Fibroblast of lung (primary cell): Measurements from ENCODE around the gene SSTR5. TPM values are rescaled to one million over a fixed set of nuclear protein-coding genes. Genes with fewer than 3 reads are reported as not detected.

ENCODE experiments used
- DNase-seq, 2 donors: peaks; one replicate each; pipeline versions ENCODE4 v3.0.0 to v3.0.0-alpha.2; 2010; ENCODE audit warnings: low read depth in 2 of 2
- H2AFZ ChIP-seq: 2 replicates; pipeline ENCODE4 v1.5.1; 2012; ENCODE audit warnings: low read length, control low read depth, inconsistent platforms
- H3K27ac ChIP-seq: 2 replicates; pipeline ENCODE4 v1.5.1; 2011; ENCODE audit warnings: low read length, control low read depth; ENCODE audit not compliant: insufficient read depth
- H3K27me3 ChIP-seq: 2 replicates; pipeline ENCODE4 v1.5.1; 2011; ENCODE audit warnings: mild to moderate bottlenecking, low read length; ENCODE audit not compliant: control insufficient read depth, insufficient read depth
- H3K36me3 ChIP-seq: 2 replicates; pipeline ENCODE4 v1.5.1; 2011; ENCODE audit warnings: low read length; ENCODE audit not compliant: control insufficient read depth, insufficient read depth
- H3K4me1 ChIP-seq: 2 replicates; pipeline ENCODE4 v1.5.1; 2011; ENCODE audit warnings: low read length; ENCODE audit not compliant: control insufficient read depth, insufficient read depth; ENCODE audit errors: extremely low read depth
- H3K4me2 ChIP-seq: 2 replicates; pipeline ENCODE4 v1.5.1; 2011; ENCODE audit warnings: low read length, control low read depth; ENCODE audit not compliant: insufficient read depth; ENCODE audit errors: extremely low read depth
- H3K4me3 ChIP-seq, 4 experiments: fragments of 200-600 bp in 1 of 4; sonication (generic) in 1 of 4; replicated peaks in 1 of 4; 2 replicates each; pipeline ENCODE4 v1.5.1; 2011 to 2016; ENCODE audit warnings: low read length in 4 of 4, low read depth in 3 of 4, mild to moderate bottlenecking in 3 of 4, control low read depth in 2 of 4, inconsistent platforms in 1 of 4, mixed read lengths in 1 of 4; ENCODE audit not compliant: insufficient read depth in 1 of 4; ENCODE audit errors: control extremely low read depth in 1 of 4
- H3K79me2 ChIP-seq: 2 replicates; pipeline ENCODE4 v1.5.1; 2012; ENCODE audit warnings: mild to moderate bottlenecking, low read length, inconsistent platforms; ENCODE audit not compliant: control insufficient read depth, insufficient read depth
- H3K9ac ChIP-seq: 2 replicates; pipeline ENCODE4 v1.5.1; 2011; ENCODE audit warnings: mild to moderate bottlenecking, low read length, control low read depth; ENCODE audit not compliant: insufficient read depth
- H3K9me3 ChIP-seq: 2 replicates; pipeline ENCODE4 v1.5.1; 2012; ENCODE audit warnings: low read depth, low read length; ENCODE audit not compliant: control insufficient read depth, insufficient read depth
- H4K20me1 ChIP-seq: 2 replicates; pipeline ENCODE4 v1.5.1; 2011; ENCODE audit warnings: low read length; ENCODE audit not compliant: control insufficient read depth, insufficient read depth; ENCODE audit errors: extremely low read depth
- CTCF ChIP-seq, 2 donors: IDR thresholded peaks in 1 of 2; conservative IDR thresholded peaks in 1 of 2; 1 replicate in 1 of 2; 2 replicates in 1 of 2; pipeline ENCODE4 v1.5.1; 2011 to 2012; ENCODE audit warnings: low read length in 2 of 2, control low read depth in 1 of 2, inconsistent platforms in 1 of 2, low read depth in 1 of 2, mild to moderate bottlenecking in 1 of 2
- EZH2 ChIP-seq: IDR thresholded peaks from 2 replicates; pipeline ENCODE4 v1.5.1; 2012; ENCODE audit warnings: low read length, control low read depth, mild to moderate bottlenecking; ENCODE audit errors: missing control alignments
- polyA plus RNA-seq, 2 donors: library from polyadenylated mRNA; depleted of rRNA in 1 of 2; stranded (reverse) in 1 of 2; unstranded in 1 of 2; fragments of >200 nt; gene quantifications; 2 replicates each; pipeline ENCODE4 v1.2.1, GENCODE V29; 2011 to 2012; ENCODE audit warnings: missing spikeins in 1 of 2
- total RNA-seq: library from RNA; depleted of rRNA; stranded (reverse); fragments of >200 nt; gene quantifications from 2 replicates; pipeline ENCODE4 v1.2.1, GENCODE V29; 2014

The SSTR5 gene
- total and polyA plus RNA-seq, 2 donors (not counting 1 experiment from before 2014, with no cell fraction given): not detected

- DNase-seq: no peak
- Histone ChIP-seq H2AFZ (no peak overlapping the region), H3K27me3 (no peaks in the 10 kb centered on the region), H3K36me3 (no peaks in the 10 kb centered on the region), H3K27ac (no peak overlapping the region), H4K20me1 (no peaks in the 10 kb centered on the region), H3K4me3 (no peak overlapping the region), H3K79me2 (no peaks in the 10 kb centered on the region), H3K4me1 (no peaks in the 10 kb centered on the region), H3K9ac (no peak overlapping the region), H3K4me2 (no peak overlapping the region), H3K9me3 (no peaks in the 10 kb centered on the region)
- TF ChIP-seq CTCF (conservative IDR thresholded peaks at IDR 0.05 in 1 of 2, IDR thresholded peaks at IDR 0.05 in 1 of 2; ENCODE audit: low read depth in 1 of 2, low read length in 2 of 2) (no peak), EZH2 (no peak)
Observed at GRCh38 chr16:1070864-1071408, 1.6 kb upstream of the SSTR5 start.

- H3K79me2 ChIP-seq: no peaks in the 10 kb centered on the region
- TF ChIP-seq EZH2 (peak; percentile 37), CTCF (conservative IDR thresholded peaks at IDR 0.05 in 1 of 2, IDR thresholded peaks at IDR 0.05 in 1 of 2; ENCODE audit: low read depth in 1 of 2, low read length in 2 of 2) (no peak)
- H3K4me1 ChIP-seq: no peaks in the 10 kb centered on the region
- DNase-seq: no peak
- no peak overlapping the region for H2AFZ ChIP-seq
- no peaks in the 10 kb centered on the region for H3K36me3 ChIP-seq
- no peak overlapping the region for H3K9ac ChIP-seq
- no peaks in the 10 kb centered on the region for H4K20me1 ChIP-seq
- no peak overlapping the region for H3K27ac ChIP-seq
- no peak overlapping the region for H3K4me3 ChIP-seq
- no peak overlapping the region for H3K4me2 ChIP-seq
- no peaks in the 10 kb centered on the region for H3K27me3 ChIP-seq
- no peaks in the 10 kb centered on the region for H3K9me3 ChIP-seq
Observed at GRCh38 chr16:1071561-1072225, 854 bp upstream of the SSTR5 start.

- no peak overlapping the region for H2AFZ ChIP-seq
- DNase-seq: no peak
- H3K27me3 ChIP-seq: no peaks in the 10 kb centered on the region
- H3K4me2 ChIP-seq: no peak overlapping the region
- H3K4me3 ChIP-seq: no peak overlapping the region
- no peak overlapping the region for H3K27ac ChIP-seq
- no peaks in the 10 kb centered on the region for H3K79me2 ChIP-seq
- H3K9ac ChIP-seq: no peak overlapping the region
- TF ChIP-seq EZH2: no peak
- H4K20me1 ChIP-seq: no peaks in the 10 kb centered on the region
- H3K36me3 ChIP-seq: no peaks in the 10 kb centered on the region
- H3K9me3 ChIP-seq: no peaks in the 10 kb centered on the region
- H3K4me1 ChIP-seq: no peaks in the 10 kb centered on the region
Observed at GRCh38 chr16:1073262-1073558, 663 bp downstream of the SSTR5 start.
